HFFc6 (cell line): ENCODE measurements around the gene FIGNL2. TPM values are rescaled to one million over a fixed set of nuclear protein-coding genes. Genes with fewer than 3 reads are reported as not detected.
"Not testable (repeated sequence)": the region's sequence is repeated elsewhere in the genome, so short reads cannot be mapped to it uniquely, and the experiment has no call there.

Experiments
- DNase-seq: peaks from one replicate; pipeline ENCODE4 v3.0.0-alpha.2; 2018
- H3K27ac Mint-ChIP-seq: 2 replicates; pipeline ENCODE4 v1.8.0; 2020; ENCODE audit warnings: mild to moderate bottlenecking, mixed read lengths
- H3K27me3 Mint-ChIP-seq: 2 replicates; pipeline ENCODE4 v1.8.0; 2021; ENCODE audit warnings: mild to moderate bottlenecking, moderate library complexity, mixed read lengths; ENCODE audit not compliant: insufficient read depth
- H3K36me3 Mint-ChIP-seq: 2 replicates; pipeline ENCODE4 v1.8.0; 2021; ENCODE audit warnings: low read depth, mixed read lengths
- H3K4me1 Mint-ChIP-seq: 2 replicates; pipeline ENCODE4 v1.8.0; 2020; ENCODE audit warnings: low read depth, mixed read lengths
- H3K4me3 Mint-ChIP-seq: 2 replicates; pipeline ENCODE4 v1.8.0; 2020; ENCODE audit warnings: mild to moderate bottlenecking, moderate library complexity, mixed read lengths
- H3K9me3 Mint-ChIP-seq: 2 replicates; pipeline ENCODE4 v1.8.0; 2020; ENCODE audit warnings: mild to moderate bottlenecking, mixed read lengths
- CTCF ChIP-seq: fragments of 200-600 bp; sonication (generic); IDR thresholded peaks from 2 replicates; pipeline ENCODE4 v1.5.0; 2021; ENCODE audit warnings: antibody characterized with exemption, mild to moderate bottlenecking
- total RNA-seq, 6 experiments: library from RNA; stranded (reverse); fragmentation: NEBNext Ultra II Directional; extraction: Animal tissue kit (Norgen Biotek cat#: 25700); gene quantifications; 2 replicates in 1 of 6; 3 replicates in 5 of 6; pipeline ENCODE4 v1.2.3, GENCODE V29; 2021

Gene FIGNL2
- total RNA-seq, 6 experiments from 2014 or later: not detected

GRCh38 chr12:51833448-51834227 is 14.9 kb downstream of the FIGNL2 start:
- Mint-ChIP-seq H3K27me3 (peaks cover 42% of the 10 kb centered on the region), H3K27ac (no peak overlapping the region)
- no peak for DNase-seq

GRCh38 chr12:51832354-51833107 is 16.0 kb downstream of the FIGNL2 start:
- Mint-ChIP-seq H3K4me3 (no peak overlapping the region), H3K27ac (no peak overlapping the region), H3K36me3 (no peaks in the 10 kb centered on the region), H3K4me1 (peaks cover 8% of the 10 kb centered on the region), H3K27me3 (peaks cover 38% of the 10 kb centered on the region), H3K9me3 (no peaks in the 10 kb centered on the region)
- no peak for DNase-seq
- TF ChIP-seq CTCF: no peak

More at GRCh38 chr12:51833448-51834227, 14.9 kb downstream of the FIGNL2 start:
- H3K4me1 Mint-ChIP-seq: no peaks in the 10 kb centered on the region
- H3K36me3 Mint-ChIP-seq: no peaks in the 10 kb centered on the region
- H3K9me3 Mint-ChIP-seq: no peaks in the 10 kb centered on the region
- no peak for TF ChIP-seq CTCF
- H3K4me3 Mint-ChIP-seq: no peak overlapping the region

- DNase-seq, H3K4me3 Mint-ChIP-seq, H3K36me3 Mint-ChIP-seq, H3K9me3 Mint-ChIP-seq, H3K27ac Mint-ChIP-seq: not testable (repeated sequence)
- Mint-ChIP-seq H3K27me3 (peaks cover 35% of the 10 kb centered on the region), H3K4me1 (peaks cover 11% of the 10 kb centered on the region)
Observed at GRCh38 chr12:51831817-51832216, 16.7 kb downstream of the FIGNL2 start.

- H3K27me3 Mint-ChIP-seq: peaks cover 31% of the 10 kb centered on the region
- H3K36me3 Mint-ChIP-seq: no peaks in the 10 kb centered on the region
- no peak for TF ChIP-seq CTCF
Observed at GRCh38 chr12:51829641-51830040, 18.9 kb downstream of the FIGNL2 start.

GRCh38 chr12:51829011-51829481 is 19.5 kb downstream of the FIGNL2 start:
- Mint-ChIP-seq H3K27me3 (peaks cover 25% of the 10 kb centered on the region), H3K4me3 (no peak overlapping the region), H3K36me3 (no peaks in the 10 kb centered on the region), H3K27ac (no peak overlapping the region), H3K4me1 (peaks cover 11% of the 10 kb centered on the region), H3K9me3 (no peaks in the 10 kb centered on the region)
- no peak for TF ChIP-seq CTCF
- DNase-seq: no peak

More at GRCh38 chr12:51829641-51830040, 18.9 kb downstream of the FIGNL2 start:
- DNase-seq: no peak
- Mint-ChIP-seq H3K4me1 (peaks cover 11% of the 10 kb centered on the region), H3K27ac (no peak overlapping the region), H3K9me3 (no peaks in the 10 kb centered on the region), H3K4me3 (no peak overlapping the region)
